LNCaP clone FGC (cell line): ENCODE measurements around the gene EHBP1L1.
A peak's percentile ranks its signal among the peaks of the same experiment; 100 is the strongest.

Source experiments
- DNase-seq: peaks from one replicate; pipeline ENCODE4 v3.0.0-alpha.2; 2011; ENCODE audit warnings: low read depth
- H3K4me3 ChIP-seq: 2 replicates; pipeline ENCODE4 v1.5.1; 2011; ENCODE audit warnings: mild to moderate bottlenecking, low read depth, low read length, control low read depth
- CTCF ChIP-seq: IDR thresholded peaks from 2 replicates; pipeline ENCODE4 v1.5.1; 2012; ENCODE audit warnings: mild to moderate bottlenecking; ENCODE audit not compliant: control insufficient read depth, insufficient read depth; ENCODE audit errors: extremely low read depth

EHBP1L1 gene

GRCh38 chr11:65575568-65576231 is at the start of gene EHBP1L1:
Gene EHBP1L1, plus strand, starts transcription at chr11:65576053. Its CDS starts 250 bp downstream, at chr11:65576303.
- DNase-seq: no peak
- no peak for TF ChIP-seq CTCF
- peak within 1 kb of the TSS; percentile 57 for H3K4me3 ChIP-seq

DNA sequence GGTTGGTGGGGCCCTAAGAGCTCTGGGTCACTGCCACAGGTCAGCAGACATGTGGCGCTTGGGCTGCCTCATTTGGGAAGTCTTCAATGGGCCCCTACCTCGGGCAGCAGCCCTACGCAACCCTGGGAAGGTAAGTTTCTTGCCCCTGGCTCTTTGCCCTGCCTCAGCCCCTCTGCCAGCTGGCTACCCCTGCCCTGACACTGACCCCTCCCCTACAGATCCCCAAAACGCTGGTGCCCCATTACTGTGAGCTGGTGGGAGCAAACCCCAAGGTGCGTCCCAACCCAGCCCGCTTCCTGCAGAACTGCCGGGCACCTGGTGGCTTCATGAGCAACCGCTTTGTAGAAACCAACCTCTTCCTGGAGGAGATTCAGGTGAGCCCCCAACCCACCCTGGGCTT is 49.1 kb upstream of the EHBP1L1 start:
- TF ChIP-seq CTCF: no peak
- DNase-seq: no peak
- no peak overlapping the region for H3K4me3 ChIP-seq

DNA sequence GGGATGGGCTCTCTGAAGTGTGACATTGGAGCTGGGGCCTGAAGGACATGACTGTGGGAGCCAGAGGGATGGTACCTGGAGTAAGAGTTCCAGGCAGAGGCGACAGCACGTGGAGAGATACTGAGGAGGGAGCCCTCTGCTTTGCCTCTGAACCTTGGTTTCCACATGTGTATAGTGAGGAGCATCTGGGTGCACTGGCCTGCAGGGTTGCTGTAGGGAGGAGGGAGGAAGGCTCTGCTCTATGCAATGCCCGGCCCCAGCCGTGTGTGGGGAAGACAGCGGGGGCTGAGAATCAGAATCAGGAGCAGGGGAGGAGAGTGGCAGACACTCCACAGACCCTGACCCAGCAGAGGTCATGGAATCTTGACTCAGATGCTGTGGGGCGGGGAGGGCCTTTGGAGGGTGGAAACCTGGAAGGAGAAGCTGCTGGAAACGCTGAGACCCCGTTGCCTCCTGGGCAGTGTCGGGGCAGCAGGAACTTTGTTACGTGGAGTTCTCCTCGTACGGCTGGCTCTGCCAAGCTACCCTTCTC is 47.0 kb upstream of the EHBP1L1 start:
- TF ChIP-seq CTCF: no peak
- H3K4me3 ChIP-seq: no peak overlapping the region
- no peak for DNase-seq

DNA sequence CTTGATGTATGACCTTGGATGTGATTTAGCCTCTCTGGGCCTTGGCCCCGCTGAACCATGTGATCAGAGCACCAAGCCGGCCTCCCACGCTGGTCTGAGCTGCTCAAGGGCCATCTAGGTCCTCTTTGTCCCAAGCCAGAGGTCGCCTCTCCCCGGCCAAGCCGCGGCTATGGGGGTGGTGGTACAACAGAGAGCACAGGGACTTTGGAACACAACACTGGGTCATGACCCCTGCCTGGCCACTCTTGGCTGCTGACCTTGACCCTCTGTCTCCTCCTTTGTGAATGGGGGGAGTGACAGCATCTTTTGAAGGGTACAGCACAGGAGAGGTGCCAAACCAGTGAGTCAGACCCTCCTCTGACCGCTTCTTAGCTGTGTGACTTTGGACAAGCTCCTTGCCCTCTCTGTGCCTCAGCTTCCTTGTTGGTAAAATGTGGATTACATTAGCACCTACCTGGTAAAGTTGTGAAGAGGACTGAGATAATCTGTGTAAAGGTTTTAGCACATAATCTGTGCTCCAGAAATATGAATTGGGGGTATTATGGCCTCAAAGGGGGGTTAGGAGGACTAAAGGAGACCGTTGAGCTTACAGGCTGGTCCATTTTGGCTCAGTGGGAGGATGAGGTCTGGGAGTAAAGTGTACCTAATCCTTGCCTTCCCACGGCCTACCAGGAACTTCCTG is 46.2 kb upstream of the EHBP1L1 start:
- H3K4me3 ChIP-seq: no peak overlapping the region
- no peak for TF ChIP-seq CTCF
- no peak for DNase-seq

DNA sequence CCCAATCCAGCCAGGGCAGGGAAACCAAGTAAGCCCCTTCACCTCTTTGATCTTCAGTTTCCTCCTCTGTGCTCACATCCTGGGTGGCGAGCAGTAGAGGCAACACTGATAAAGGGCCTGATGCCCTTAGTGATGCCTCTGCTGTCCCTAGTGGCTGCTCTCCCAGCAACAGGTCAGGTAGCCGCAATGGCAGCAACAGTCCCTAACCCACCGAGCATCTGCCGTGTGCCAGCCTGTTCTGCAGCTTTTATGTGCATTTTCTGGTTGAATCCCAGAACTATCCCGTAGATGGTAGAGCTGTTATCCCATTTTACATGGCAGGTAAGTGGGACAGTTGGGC is 45.7 kb upstream of the EHBP1L1 start:
- DNase-seq: no peak
- TF ChIP-seq CTCF: no peak
- no peak overlapping the region for H3K4me3 ChIP-seq

GRCh38 chr11:65532388-65533064 is 43.3 kb upstream of the EHBP1L1 start:
- TF ChIP-seq CTCF: no peak
- H3K4me3 ChIP-seq: no peak overlapping the region
- DNase-seq: no peak
